HG03460 (cell line): Measurements from ENCODE around the gene KLF15.

Experiments
- ATAC-seq: cut with Tn5 transposase; IDR thresholded peaks from one replicate; pipeline ENCODE4 v1.9.1; 2021; ENCODE audit not compliant: unreplicated experiment

Gene KLF15

GRCh38 chr3:126322181-126322967 lies 34.8 kb downstream of the KLF15 start:
- ATAC-seq: no peak

GRCh38 chr3:126321490-126321889 lies 35.7 kb downstream of the KLF15 start:
- ATAC-seq: no peak

GRCh38 chr3:126320517-126321293 lies 36.5 kb downstream of the KLF15 start:
- no peak for ATAC-seq

- ATAC-seq: no peak
Measured at GRCh38 chr3:126319701-126320295, 37.4 kb downstream of the KLF15 start.

- ATAC-seq: no peak
Measured at GRCh38 chr3:126317029-126317996, 39.9 kb downstream of the KLF15 start.

GRCh38 chr3:126316501-126316939 lies 40.7 kb downstream of the KLF15 start:
- ATAC-seq: no peak

- ATAC-seq: no peak
Measured at GRCh38 chr3:126316031-126316461, 41.2 kb downstream of the KLF15 start.

GRCh38 chr3:126314790-126315658 lies 42.2 kb downstream of the KLF15 start:
- ATAC-seq: no peak

GRCh38 chr3:126314305-126314789 lies 42.9 kb downstream of the KLF15 start:
- no peak for ATAC-seq

- ATAC-seq: no peak
Measured at GRCh38 chr3:126313580-126314304, 43.5 kb downstream of the KLF15 start.

GRCh38 chr3:126313166-126313565 lies 44.0 kb downstream of the KLF15 start:
- no peak for ATAC-seq

GRCh38 chr3:126312341-126312740 lies 44.9 kb downstream of the KLF15 start:
- no peak for ATAC-seq

GRCh38 chr3:126311338-126311978 lies 45.8 kb downstream of the KLF15 start:
- no peak for ATAC-seq

GRCh38 chr3:126310816-126311215 lies 46.4 kb downstream of the KLF15 start:
- ATAC-seq: no peak

- ATAC-seq: no peak
Measured at GRCh38 chr3:126309861-126310655, 47.1 kb downstream of the KLF15 start.

- ATAC-seq: no peak
Measured at GRCh38 chr3:126309165-126309564, 48.0 kb downstream of the KLF15 start.

GRCh38 chr3:126308394-126309125 lies 48.6 kb downstream of the KLF15 start:
- no peak for ATAC-seq
